Parathyroid adenoma (tissue), 2 donors: ENCODE data around the gene CUL5.

Source experiments
- H2AFZ ChIP-seq: fragments of 300-600 bp; sonication (generic); one replicate; pipeline ENCODE4 v1.7.0; 2017; ENCODE audit warnings: antibody characterized with exemption, mild to moderate bottlenecking
- H3K27ac ChIP-seq: fragments of 300-600 bp; sonication (generic); one replicate; pipeline ENCODE4 v1.7.0; 2017
- H3K27me3 ChIP-seq: fragments of 300-600 bp; sonication (generic); one replicate; pipeline ENCODE4 v1.7.0; 2017; ENCODE audit warnings: low read length; ENCODE audit not compliant: control insufficient read depth, insufficient read depth
- H3K36me3 ChIP-seq: fragments of 300-600 bp; sonication (generic); one replicate; pipeline ENCODE4 v1.7.0; 2017; ENCODE audit warnings: low read length; ENCODE audit not compliant: control insufficient read depth, insufficient read depth
- H3K4me1 ChIP-seq: fragments of 300-600 bp; sonication (generic); one replicate; pipeline ENCODE4 v1.7.0; 2017; ENCODE audit warnings: control low read depth
- H3K4me2 ChIP-seq: fragments of 300-600 bp; sonication (generic); one replicate; pipeline ENCODE4 v1.7.0; 2017; ENCODE audit warnings: low read length
- H3K4me3 ChIP-seq: fragments of 300-600 bp; sonication (generic); one replicate; pipeline ENCODE4 v1.7.0; 2017; ENCODE audit warnings: low read depth, low read length
- H3K79me2 ChIP-seq: fragments of 300-600 bp; sonication (generic); one replicate; pipeline ENCODE4 v1.7.0; 2017; ENCODE audit warnings: control low read depth
- H3K9ac ChIP-seq: fragments of 300-600 bp; sonication (generic); one replicate; pipeline ENCODE4 v1.7.0; 2017; ENCODE audit warnings: mild to moderate bottlenecking
- H3K9me3 ChIP-seq: fragments of 300-600 bp; sonication (generic); one replicate; pipeline ENCODE4 v1.7.0; 2017; ENCODE audit warnings: low read length; ENCODE audit not compliant: control insufficient read depth
- TF ChIP-seq, protein P1 (sequence below): fragments of 300-600 bp; sonication (generic); IDR thresholded peaks from one replicate; pipeline ENCODE4 v1.7.0; 2017; ENCODE audit warnings: antibody characterized with exemption, mild to moderate bottlenecking
- donor health status: primary hyperparathyroidism.

Gene CUL5

DNA sequence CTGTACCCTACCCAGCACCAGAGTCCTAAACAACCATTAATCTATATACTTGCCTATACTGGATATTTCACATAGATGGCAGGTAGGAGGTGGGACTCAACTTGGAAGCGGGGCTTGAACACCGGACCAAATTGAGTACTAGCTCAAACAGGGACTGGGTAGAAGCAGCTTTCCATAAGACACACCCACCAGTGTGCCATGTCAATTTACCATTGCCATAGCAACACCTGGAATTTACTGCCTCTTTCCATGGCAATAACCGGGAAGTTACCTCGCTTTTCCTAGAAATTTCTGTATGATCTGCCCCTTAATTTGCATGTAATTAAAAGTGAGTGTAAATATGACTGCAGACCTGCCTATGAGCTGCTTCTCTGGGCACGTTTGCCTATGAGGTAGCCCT lies 38.6 kb upstream of the CUL5 start:
- TF ChIP-seq, protein P1, sequence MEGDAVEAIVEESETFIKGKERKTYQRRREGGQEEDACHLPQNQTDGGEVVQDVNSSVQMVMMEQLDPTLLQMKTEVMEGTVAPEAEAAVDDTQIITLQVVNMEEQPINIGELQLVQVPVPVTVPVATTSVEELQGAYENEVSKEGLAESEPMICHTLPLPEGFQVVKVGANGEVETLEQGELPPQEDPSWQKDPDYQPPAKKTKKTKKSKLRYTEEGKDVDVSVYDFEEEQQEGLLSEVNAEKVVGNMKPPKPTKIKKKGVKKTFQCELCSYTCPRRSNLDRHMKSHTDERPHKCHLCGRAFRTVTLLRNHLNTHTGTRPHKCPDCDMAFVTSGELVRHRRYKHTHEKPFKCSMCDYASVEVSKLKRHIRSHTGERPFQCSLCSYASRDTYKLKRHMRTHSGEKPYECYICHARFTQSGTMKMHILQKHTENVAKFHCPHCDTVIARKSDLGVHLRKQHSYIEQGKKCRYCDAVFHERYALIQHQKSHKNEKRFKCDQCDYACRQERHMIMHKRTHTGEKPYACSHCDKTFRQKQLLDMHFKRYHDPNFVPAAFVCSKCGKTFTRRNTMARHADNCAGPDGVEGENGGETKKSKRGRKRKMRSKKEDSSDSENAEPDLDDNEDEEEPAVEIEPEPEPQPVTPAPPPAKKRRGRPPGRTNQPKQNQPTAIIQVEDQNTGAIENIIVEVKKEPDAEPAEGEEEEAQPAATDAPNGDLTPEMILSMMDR = no peak
- Histone ChIP-seq H3K9ac (no peak overlapping the region), H3K9me3 (no peaks in the 10 kb centered on the region), H3K27ac (no peak overlapping the region), H2AFZ (no peak overlapping the region), H3K27me3 (no peaks in the 10 kb centered on the region), H3K4me2 (no peak overlapping the region), H3K4me3 (no peak overlapping the region), H3K36me3 (no peaks in the 10 kb centered on the region), H3K79me2 (no peaks in the 10 kb centered on the region), H3K4me1 (no peaks in the 10 kb centered on the region)

DNA sequence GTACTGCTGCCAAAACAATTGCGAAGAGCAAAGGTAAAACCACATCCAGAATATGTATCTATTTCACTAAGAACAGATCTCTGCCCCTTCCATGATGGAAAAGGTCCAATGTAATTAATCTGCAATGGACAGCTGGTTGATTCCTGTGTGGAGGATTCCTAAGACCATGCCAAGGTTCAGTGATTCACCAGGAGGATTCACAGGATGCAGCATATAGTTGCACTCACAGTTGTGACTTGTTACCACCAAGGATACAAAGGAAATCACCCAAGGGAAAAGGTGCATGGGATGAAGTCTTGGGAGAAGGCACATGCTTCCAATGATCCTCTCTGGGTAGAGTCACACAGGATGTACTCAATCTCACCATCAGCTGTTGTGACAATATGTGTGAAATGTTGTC lies 35.1 kb upstream of the CUL5 start:
- Histone ChIP-seq H3K79me2 (no peaks in the 10 kb centered on the region), H3K9me3 (no peaks in the 10 kb centered on the region), H3K9ac (no peak overlapping the region), H3K27ac (no peak overlapping the region), H3K27me3 (no peaks in the 10 kb centered on the region), H3K36me3 (no peaks in the 10 kb centered on the region), H3K4me3 (no peak overlapping the region), H2AFZ (no peak overlapping the region), H3K4me1 (no peaks in the 10 kb centered on the region), H3K4me2 (no peak overlapping the region)
- TF ChIP-seq, protein P1 = no peak

DNA sequence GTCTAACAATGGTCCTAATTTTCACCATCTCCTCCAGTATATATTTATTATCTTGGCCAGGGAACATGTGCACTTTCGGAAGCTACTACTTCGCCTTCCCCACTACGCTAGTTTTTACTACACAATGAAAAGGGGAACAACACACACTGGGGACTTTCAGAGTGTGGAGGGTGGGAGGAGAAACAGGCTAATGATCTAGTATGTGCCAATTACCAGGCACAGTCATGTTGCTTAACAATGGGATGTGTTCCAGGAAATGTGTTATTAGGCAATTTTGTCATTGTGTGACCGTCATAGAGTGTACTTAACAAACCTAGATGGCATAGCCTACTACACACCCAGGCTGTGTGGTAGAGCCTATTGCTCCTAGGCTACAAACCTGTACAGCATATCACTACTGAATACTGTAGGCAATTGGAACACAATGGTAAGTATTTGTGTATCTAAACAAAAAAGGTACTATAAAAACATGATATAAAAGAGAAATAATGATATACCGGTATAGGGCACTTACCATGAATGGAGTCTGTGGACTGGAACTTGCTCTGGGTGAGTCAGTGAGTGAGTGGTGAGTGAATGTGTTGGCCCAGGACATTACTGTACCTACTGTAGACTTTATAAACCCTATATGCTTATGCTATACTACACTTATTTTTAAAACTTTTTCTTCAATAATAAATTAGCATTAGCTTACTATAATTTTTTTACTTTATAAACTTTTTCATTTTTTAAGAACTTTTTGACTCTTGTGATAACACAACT lies 20.1 kb upstream of the CUL5 start:
- no peaks in the 10 kb centered on the region for H3K9me3 ChIP-seq
- H3K27ac ChIP-seq = no peak overlapping the region
- H3K4me2 ChIP-seq = no peak overlapping the region

DNA sequence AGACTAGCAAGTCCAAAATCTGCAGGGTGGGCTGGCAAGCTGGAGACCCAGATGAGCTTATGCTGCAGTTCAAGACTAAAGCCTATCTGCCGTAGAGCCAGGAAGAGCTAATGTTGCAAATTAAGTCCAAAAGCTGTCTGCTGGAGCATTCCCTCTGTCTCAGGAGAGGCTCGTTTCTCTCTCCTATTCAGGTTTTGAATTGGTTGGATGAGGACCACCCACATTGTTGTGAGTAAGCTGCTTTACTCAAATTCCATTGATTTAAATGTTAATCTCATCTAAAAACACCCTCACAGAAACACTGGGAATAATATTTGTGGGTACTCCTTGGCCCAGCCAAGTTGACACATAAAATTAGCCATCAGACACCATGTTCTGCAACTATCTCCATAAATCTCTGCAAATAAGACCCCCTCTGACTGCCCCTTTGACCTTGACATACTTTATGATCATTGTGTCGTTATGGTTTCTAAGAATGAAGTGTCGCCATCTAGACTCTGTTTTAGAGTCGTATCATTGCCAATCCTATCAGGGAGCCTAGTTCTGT lies 16.8 kb upstream of the CUL5 start:
- no peak overlapping the region for H3K27ac ChIP-seq
- H2AFZ ChIP-seq = no peak overlapping the region
- H3K9me3 ChIP-seq = no peaks in the 10 kb centered on the region
- no peak overlapping the region for H3K4me3 ChIP-seq
- H3K36me3 ChIP-seq = no peaks in the 10 kb centered on the region
- no peak overlapping the region for H3K4me2 ChIP-seq
- H3K9ac ChIP-seq = no peak overlapping the region
- no peaks in the 10 kb centered on the region for H3K79me2 ChIP-seq
- TF ChIP-seq, protein P1 = no peak
- no peaks in the 10 kb centered on the region for H3K27me3 ChIP-seq
- no peaks in the 10 kb centered on the region for H3K4me1 ChIP-seq

More for the DNA sequence above, 20.1 kb upstream of the CUL5 start:
- H3K27me3 ChIP-seq = no peaks in the 10 kb centered on the region
- H3K4me1 ChIP-seq = no peaks in the 10 kb centered on the region
- no peak overlapping the region for H3K9ac ChIP-seq
- no peak overlapping the region for H2AFZ ChIP-seq
- TF ChIP-seq, protein P1 = no peak
- no peaks in the 10 kb centered on the region for H3K36me3 ChIP-seq
- no peaks in the 10 kb centered on the region for H3K79me2 ChIP-seq
- H3K4me3 ChIP-seq = no peak overlapping the region
